ENCODE data around the gene RFX4.

The RFX4 gene

GRCh38 chr12:106633451-106633823 is 50.6 kb downstream of the RFX4 start:
- DNase-seq, result no peak
- intact Hi-C loops (cut with DNase I), result no loop called here

DNA sequence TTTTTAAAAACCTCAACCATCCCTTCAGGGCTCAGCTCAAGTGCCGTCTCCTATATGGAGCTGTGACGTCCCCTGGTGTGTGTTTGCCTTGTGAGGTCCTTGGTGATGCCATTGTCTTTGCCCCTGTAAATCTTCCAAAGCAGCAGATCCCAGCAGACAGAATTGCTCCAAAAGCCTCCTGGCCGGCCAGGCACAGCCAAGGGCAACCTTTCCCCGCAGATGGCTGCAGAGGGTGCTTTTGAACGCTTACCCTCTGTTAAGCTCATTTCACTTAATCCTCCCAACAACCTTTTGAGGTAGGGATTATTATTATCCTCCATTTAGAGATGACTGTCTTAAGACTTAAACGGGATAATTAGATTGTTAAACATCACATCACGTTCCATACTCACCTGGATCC is 51.4 kb downstream of the RFX4 start:
- intact Hi-C loops (cut with DNase I), result no loop called here
- no peak for DNase-seq

GRCh38 chr12:106643000-106643399 is 60.2 kb downstream of the RFX4 start:
- peak in 4 of 42 donors; percentile 24 to 50 (median 28) for DNase-seq
- intact Hi-C loops (cut with DNase I), result no loop called here

- intact Hi-C loops (cut with DNase I), result loop anchor here (5.0 kb wide), 1 partner anchor 128 kb away; the partner anchor contains the start of gene RIC8B
- peak in 28 of 42 donors; percentile 28 to 85 (median 64) for DNase-seq
Measured at GRCh38 chr12:106644335-106645073, 61.7 kb downstream of the RFX4 start.

DNA sequence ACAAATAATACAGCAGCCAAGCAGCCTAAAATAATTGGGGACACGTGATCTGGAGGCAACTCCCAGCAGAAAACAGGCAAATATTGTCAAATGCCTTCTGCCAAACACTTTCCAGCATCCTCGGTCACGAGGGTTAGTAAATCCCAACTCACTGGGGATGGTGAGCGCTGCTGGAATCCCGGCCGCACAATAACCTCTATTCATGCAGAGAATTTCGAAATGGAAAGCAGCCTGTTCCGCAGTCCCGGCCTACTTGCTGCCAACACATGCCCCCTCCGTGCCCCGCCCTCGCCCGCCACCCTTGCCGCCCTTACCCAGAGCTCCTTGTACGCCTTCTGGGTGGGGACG is 62.2 kb downstream of the RFX4 start:
- peak; percentile 74 to 97 (median 91) for DNase-seq
- intact Hi-C loops (cut with DNase I), result loop anchor here (5.0 kb wide), 1 partner anchor 127 kb away; the partner anchor contains the start of gene RIC8B

DNA sequence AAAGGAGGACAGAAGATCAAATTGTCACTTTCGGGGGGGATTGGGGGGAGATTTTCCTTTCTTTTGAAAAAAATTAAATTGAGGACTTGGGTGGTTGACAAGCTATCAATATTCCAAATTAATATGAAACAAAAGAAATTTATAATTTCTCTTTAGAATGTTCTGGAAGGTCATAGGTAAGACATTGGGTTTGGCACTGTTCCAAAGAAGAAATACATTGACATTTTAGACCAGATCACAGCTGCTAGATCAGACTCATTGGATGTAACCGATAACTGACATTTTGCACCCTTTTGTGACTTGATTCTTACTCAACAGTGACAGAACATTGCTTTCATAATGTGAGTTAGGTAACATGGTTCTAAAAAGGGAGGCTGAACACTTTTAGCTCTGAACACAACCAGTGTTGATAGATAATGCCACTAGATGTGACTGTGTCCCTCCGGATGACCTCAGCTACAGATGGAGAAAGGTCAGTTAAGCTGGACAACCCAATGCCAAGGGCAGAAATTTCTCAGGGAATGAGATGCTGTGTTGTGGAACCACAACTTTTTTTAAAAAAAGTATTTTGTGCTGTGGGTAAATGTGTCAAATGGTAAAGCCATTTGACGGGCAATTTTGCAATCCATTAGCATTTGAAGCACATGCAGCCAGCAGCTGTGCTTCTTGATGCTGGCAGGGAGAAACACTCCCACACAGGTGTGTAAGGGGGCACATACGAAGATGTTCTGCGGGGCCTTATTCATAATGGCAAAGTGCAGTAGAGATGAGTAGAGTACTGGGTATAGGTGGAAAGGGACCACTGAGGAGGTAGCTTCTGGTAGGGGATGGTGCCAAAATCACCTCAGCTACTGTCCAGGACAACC is 62.9 kb downstream of the RFX4 start:
- peak in 22 of 42 donors; percentile 19 to 65 (median 44) for DNase-seq
- intact Hi-C loops (cut with DNase I), result loop anchor here (5.0 kb wide), 1 partner anchor 127 kb away; the partner anchor contains the start of gene RIC8B

- intact Hi-C loops (cut with DNase I), result loop anchor here (5.0 kb wide), 1 partner anchor 126 kb away; the partner anchor contains the start of gene RIC8B
- DNase-seq, result peak in 18 of 42 donors; percentile 27 to 74 (median 41)
Measured at GRCh38 chr12:106646472-106646871, 63.7 kb downstream of the RFX4 start.

DNA sequence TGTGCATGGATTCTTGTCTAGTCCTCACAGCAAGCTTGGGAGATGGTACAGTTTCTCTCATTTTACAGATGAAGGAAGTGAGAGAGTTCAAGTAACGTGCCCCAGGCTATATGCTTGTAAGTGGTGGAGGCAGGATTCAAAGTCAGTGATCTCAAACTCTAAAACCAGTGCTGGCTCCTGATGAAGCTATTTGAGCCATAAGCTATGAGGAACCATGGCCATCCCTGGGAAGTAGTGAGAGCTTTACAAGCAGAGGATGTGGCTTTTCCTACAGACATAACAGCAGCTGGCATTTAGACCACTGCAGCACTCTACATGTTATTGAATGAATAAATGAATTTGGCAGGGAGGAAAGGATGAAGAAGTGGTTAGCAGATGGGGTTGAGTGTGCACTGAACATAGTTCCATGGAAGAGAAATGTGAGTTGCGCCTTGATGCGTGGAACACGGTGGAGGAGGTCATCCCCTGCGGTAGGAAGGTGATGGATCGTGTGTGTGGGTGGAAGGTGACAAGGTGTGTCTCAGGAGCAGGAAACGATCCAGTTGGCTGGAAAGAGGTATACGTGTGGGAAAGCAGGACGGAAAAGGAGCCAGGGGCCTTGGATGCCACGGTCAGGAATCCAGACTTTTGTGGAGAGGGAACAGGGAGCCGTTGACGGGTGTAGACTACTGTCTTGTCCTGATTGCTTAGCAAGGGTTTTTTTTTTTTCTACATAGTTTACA is 65.2 kb downstream of the RFX4 start:
- intact Hi-C loops (cut with DNase I), result loop anchor here (5.0 kb wide), 1 partner anchor 124 kb away; the partner anchor contains the start of gene RIC8B
- no peak for DNase-seq

- intact Hi-C loops (cut with DNase I), result loop anchor here (5.0 kb wide), 1 partner anchor 124 kb away; the partner anchor contains the start of gene RIC8B
- DNase-seq, result peak in 9 of 42 donors; percentile 24 to 66 (median 49)
Measured at GRCh38 chr12:106648736-106649135, 65.9 kb downstream of the RFX4 start.

- DNase-seq, result peak in 4 of 42 donors; percentile 24 to 62 (median 35)
- intact Hi-C loops (cut with DNase I), result no loop called here
Measured at GRCh38 chr12:106651552-106651951, 68.7 kb downstream of the RFX4 start.

DNA sequence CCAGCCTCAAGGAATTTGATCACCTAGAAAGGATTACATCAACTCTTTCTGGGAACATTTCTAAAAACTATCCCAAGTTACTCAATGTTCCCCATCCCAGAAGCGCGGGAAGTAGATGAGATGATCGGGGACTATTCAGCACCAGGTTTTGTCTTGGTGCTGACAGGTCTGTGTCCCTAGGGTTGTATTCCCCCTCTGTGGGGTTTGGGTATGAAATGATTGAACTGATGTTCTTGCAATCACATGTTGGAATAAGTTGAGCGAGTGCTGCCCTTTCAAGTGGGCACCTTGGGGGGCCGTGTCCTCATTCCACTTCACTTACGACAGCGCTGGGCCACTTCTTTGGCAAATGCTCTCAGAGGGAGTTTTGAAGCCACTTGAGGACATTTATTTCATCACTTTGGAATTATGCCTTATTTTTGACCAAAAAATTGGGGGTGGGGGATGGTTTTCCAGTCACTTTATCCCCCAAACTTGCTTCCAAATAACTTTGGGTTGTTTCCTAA is 69.8 kb downstream of the RFX4 start:
- intact Hi-C loops (cut with DNase I), result no loop called here
- DNase-seq, result peak in 1 of 42 donors; percentile 27

GRCh38 chr12:106655577-106655976 is 72.8 kb downstream of the RFX4 start:
- intact Hi-C loops (cut with DNase I), result no loop called here
- DNase-seq, result no peak

GRCh38 chr12:106657488-106657887 is 74.7 kb downstream of the RFX4 start:
- intact Hi-C loops (cut with DNase I), result no loop called here

DNA sequence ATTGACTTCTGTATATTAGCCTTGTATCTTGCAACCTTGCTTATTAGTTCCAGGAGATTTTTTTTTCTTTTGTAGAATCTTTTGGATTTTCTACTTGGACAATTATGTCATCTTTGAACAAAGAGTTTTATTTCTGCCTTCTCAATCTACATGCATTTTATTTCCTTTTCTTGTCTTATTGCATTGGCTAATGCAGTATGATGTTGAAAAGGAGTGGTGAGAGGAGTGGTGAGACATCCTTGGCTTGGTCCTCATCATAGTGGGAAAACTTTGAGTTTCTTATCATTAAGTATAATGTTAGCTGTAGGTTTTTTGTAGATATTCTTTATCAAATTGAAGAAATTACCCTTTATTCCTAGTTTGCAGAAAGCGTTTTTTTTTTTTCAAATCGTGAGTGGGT is 80.6 kb downstream of the RFX4 start:
- intact Hi-C loops (cut with DNase I), result no loop called here
- DNase-seq, result no peak

More at GRCh38 chr12:106657488-106657887, 74.7 kb downstream of the RFX4 start:
- peak in 1 of 42 donors; percentile 28 for DNase-seq

DNA sequence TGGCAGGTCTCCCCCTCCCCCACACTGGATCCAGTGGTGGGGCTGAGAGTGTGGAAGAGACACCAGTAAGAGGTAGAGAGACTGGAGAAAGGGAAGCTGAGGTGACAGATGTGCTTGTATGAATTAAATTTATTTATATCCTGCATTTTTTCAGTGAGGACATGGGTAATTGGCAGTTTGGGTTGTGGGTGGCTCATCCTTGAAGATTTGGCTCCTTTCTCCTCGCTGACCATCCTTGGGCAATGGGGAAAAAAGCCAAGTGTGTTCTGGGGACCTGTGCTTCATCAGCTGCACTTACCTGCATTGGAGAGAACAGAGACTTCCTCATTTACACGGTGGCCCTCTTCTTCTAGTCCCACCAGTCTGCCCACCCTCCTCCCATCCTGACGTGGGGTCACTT is 86.4 kb downstream of the RFX4 start:
- intact Hi-C loops (cut with DNase I), result no loop called here
- peak in 2 of 42 donors; percentile 1 to 20 for DNase-seq

DNA sequence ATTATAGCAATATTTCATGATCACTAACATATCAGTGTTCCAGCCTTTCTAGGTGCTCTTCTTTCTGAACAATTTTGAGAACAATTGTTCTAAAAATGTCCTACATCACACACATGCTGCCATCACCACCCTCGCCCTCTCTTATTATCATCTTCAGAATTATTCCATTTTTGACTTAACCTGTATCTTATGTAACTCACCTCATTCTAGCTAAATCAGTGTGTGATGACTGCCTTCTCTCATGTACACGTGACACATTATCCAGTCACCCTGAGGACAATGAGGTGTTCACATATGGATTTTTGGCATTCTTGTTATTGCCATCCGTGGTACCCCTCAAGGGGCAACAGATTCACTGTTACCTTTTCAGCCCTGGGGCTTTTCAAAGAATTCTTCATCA is 87.3 kb downstream of the RFX4 start:
- intact Hi-C loops (cut with DNase I), result no loop called here
- DNase-seq, result peak in 19 of 42 donors; percentile 5 to 76 (median 41)

DNA sequence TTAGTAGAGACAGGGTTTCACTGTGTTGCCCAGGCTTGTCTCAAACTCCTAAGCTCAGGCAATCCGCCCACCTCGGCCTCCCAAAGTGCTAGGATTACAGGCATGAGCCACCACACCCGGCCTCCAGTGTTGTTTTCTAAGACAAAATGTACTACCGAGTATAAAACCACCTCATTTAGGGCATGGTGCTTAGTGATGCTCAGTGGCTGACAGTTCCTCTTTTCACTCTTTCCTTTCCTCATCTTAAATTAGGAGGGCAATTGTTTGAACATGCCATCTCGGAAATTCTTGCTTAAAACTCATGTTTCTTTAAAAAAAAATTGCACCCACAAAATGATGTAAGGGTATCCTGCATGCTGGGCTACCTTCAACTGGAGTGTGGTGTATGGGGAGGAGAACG is 89.0 kb downstream of the RFX4 start:
- DNase-seq, result peak in 1 of 42 donors; percentile 35
- intact Hi-C loops (cut with DNase I), result no loop called here

- peak in 2 of 42 donors; percentile 23 to 43 for DNase-seq
- intact Hi-C loops (cut with DNase I), result no loop called here
Measured at GRCh38 chr12:106672314-106673025, 89.7 kb downstream of the RFX4 start.
